DOHH2 (cell line): Measurements from ENCODE around the gene MTRFR.

Source experiments
- EZH2phosphoT487 ChIP-seq: fragments of 200-600 bp; sonication (generic); IDR thresholded peaks from 2 replicates; pipeline ENCODE4 v1.6.1; 2017; ENCODE audit warnings: borderline replicate concordance, mild to moderate bottlenecking, antibody characterized with exemption, low read length, moderate library complexity, mixed read lengths
- TF ChIP-seq, protein P1 (sequence below): fragments of 200-600 bp; sonication (generic); IDR thresholded peaks from one replicate; pipeline ENCODE4 v1.5.1; 2014; ENCODE audit warnings: antibody characterized with exemption, mild to moderate bottlenecking, low read depth, low read length; ENCODE audit not compliant: poor library complexity, severe bottlenecking

- TF ChIP-seq, protein P1, sequence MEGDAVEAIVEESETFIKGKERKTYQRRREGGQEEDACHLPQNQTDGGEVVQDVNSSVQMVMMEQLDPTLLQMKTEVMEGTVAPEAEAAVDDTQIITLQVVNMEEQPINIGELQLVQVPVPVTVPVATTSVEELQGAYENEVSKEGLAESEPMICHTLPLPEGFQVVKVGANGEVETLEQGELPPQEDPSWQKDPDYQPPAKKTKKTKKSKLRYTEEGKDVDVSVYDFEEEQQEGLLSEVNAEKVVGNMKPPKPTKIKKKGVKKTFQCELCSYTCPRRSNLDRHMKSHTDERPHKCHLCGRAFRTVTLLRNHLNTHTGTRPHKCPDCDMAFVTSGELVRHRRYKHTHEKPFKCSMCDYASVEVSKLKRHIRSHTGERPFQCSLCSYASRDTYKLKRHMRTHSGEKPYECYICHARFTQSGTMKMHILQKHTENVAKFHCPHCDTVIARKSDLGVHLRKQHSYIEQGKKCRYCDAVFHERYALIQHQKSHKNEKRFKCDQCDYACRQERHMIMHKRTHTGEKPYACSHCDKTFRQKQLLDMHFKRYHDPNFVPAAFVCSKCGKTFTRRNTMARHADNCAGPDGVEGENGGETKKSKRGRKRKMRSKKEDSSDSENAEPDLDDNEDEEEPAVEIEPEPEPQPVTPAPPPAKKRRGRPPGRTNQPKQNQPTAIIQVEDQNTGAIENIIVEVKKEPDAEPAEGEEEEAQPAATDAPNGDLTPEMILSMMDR, result no peak
- TF ChIP-seq EZH2phosphoT487, result no peak
These were observed 56.7 kb downstream of the MTRFR start for GRCh38 chr12:123289911-123290310.
